OCI-M2 (cell line): ENCODE results near the gene ENPP5.

Experiments used
- DNase-seq: peaks from one replicate; lab custom pipeline; 2025; ENCODE audit not compliant: unreplicated experiment; lab: John Stamatoyannopoulos, UW

The ENPP5 gene, protein sequence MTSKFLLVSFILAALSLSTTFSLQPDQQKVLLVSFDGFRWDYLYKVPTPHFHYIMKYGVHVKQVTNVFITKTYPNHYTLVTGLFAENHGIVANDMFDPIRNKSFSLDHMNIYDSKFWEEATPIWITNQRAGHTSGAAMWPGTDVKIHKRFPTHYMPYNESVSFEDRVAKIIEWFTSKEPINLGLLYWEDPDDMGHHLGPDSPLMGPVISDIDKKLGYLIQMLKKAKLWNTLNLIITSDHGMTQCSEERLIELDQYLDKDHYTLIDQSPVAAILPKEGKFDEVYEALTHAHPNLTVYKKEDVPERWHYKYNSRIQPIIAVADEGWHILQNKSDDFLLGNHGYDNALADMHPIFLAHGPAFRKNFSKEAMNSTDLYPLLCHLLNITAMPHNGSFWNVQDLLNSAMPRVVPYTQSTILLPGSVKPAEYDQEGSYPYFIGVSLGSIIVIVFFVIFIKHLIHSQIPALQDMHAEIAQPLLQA

DNA sequence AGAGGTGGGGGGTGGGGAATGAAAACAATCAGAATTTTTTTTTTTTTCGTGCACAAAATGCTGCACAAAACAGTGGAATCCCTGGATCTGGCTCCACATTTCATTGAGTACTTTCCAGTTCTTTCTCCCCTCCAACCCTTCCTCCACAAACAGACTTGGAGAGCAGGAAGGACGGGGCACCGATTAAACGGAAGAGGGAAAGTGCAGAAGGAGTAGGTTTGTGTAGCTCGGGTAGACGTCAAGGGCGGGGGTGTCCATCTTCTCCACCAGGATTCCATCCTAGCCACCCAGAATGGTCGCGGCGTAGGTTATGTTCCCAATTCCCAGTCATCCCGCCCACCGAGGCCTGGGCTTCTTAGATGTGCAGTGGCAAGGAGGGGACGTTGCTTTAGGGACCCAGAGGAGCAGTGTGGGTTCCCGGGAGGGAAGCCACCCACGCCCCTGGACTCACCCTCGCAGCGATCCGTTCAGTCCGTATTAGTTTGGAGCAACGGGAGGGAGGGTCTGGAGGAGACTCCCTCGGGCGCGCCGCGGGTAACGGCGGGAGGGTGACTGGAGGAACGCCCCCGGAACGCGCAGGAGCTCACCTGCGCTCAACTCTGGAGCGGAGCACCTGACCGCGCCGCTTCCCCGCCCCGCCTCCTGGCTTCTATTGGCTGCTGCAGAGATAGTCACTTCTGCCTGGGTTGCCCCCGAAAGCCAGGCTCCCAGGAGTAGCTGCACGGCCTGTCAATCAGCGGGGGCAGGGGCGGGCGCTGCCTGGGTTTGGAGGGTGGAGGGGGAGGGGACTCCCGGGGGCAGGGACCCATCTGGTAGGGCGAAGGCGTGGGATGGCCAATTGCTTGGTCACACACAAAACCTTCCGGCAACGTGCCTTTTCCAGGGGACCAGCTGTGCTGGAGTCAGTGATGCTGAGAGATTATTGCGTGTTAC lies at the start of gene ENPP5:
Gene ENPP5, minus strand, starts transcription at position 624 of the 933 bp plus-strand sequence. CDS start 2,718 bp downstream, outside the sequence.
- DNase-seq: no peak

DNA sequence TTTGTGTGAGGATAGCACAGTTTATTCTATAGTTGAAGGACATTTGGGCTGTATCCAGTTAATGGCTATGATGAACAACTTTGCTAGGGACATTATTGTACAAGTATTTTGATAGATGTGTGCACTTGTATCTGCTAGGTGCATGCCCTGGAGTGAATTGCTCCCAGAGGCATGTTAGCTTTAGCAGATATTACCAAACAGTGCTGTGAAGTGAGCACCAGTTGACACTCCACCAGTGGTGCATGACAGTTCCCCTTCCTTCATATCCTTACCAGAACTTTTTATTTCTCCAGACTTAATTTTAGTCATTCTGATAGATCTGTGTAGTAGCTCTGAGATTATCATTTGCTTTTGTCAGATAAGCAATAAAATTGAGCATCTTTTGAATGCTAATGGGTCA lies 48.9 kb upstream of the ENPP5 start:
- no peak for DNase-seq

DNA sequence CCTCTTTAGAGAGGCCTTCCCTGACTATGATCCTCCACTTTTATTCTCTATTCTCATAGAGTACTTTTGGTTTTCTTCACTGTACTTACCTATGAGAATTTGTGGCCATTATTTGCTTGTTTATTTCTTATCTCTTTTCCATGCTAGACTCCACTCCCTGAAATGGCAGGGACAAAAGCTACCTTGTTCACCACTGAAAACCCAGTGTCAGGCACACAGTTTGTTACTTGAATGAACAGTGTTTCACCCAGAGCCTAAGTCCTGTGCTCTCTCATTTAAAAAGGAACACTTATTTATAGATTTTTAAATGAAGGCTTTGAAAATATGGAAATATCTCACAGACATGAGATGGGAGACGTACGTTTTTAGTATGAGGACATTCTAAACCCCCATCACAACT lies 47.7 kb upstream of the ENPP5 start:
- no peak for DNase-seq

DNA sequence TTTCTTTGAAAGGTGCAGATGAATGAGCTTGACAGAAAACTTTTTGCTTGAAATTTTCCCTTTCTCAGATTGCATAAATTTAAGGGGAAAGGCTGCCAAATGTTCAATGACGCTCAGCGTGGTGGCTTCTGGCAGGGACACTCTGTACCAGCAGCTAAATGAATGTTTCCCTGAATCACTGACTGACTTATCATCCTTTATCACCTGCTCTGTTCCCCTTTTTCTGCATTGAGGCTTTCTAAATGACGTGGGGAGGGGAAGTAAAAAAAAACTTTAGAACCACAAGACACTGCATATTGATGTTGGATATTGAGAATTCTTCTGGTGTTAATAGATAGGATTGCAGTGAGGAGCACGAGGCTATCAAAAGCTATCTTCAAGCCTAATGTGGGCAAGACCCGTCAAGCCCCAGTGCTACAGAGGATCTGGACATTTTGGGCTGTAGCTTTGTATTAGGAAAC lies 46.9 kb upstream of the ENPP5 start:
- DNase-seq: peak; percentile 11

DNA sequence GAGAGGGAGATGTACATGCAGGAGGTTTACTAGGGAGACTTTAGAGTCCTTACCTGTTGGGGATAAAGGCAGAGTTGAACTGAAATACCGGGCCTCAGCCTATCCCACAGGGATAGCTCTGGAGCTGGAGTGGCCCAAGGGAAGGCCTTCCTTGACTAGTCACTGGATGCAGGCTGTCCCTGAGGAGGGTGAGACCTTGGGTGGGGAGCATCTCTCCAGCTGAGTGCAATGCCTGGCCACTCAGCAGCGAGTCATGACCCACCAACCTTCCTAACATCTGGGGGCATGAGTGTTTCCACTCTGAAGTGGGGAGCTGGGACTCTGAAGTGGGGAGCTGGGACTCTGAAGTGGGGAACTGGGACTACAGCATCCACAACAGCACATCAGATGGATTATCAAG lies 46.1 kb upstream of the ENPP5 start:
- no peak for DNase-seq

DNA sequence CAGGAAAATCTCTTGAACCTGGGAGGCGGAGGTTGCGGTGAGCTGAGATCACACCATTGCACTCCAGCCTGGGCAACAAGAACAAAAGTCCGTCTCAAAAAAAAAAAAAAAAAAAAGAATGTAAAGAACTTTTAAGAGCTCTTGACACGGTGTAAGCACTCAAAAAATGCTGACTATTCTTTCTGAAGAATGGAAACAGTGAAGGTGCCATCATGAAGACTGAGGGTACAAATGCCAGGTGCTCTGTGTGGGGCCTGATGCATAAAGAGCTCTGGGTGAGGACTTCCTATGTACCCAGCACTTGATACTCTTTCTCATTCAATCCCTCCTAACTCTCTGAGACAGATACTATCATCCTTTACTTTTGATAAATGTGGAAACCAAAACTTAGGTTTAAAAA lies 45.0 kb upstream of the ENPP5 start:
- DNase-seq: no peak

DNA sequence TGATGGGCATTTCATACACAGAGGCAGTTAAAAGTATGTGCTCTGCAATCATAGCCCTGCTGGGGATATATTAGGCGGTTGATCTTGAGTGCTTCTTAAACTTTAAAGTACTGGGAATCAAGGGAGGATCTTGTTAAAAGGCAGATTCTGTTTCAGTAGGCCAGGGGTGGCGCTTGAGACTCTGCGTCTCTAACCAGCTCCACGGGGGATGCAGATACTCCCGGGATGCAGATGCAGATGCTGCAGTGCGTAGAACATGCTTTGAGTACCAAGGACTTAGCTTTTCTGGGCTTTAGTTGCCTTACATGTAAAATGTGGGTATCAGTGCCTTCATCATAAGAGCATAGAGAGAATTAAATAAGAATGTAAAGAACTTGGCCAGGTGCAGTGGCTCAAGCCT lies 44.4 kb upstream of the ENPP5 start:
- no peak for DNase-seq

DNA sequence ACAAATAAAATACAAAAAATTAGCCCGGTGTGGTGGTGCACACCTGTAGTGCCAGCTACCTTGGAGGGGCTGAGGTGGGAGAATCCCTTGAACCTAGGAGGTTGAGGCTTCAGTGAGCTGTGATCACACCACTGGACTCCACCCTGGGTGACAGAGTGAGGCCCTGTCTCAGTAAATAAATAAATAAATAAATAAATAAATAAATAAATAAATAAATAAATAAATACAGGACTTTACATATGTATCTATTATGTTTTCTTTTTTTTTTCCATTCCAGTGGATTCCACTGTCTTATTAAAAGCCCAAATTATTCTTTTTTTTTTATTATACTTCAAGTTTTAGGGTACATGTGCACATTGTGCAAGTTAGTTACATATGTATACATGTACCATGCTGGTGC lies 41.1 kb upstream of the ENPP5 start:
- no peak for DNase-seq

DNA sequence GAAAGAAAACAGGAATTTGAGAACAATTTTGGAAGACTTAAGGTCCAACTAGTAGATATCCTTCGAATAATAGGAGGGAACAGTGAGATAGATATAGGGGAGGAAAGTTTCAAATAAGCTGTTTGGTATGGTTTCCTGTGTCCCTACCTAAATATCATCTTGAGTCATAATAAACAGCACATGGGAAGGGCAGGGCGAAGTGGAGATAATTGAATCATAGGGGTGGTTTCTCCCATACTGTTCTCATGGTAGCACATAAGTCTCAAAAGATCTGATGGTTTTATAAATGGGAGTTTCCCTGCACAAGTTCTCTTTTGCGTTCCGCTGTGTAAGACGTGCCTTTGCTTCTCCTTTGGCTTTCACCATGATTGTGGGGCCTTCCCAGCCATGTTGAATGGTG lies 39.5 kb upstream of the ENPP5 start:
- no peak for DNase-seq

DNA sequence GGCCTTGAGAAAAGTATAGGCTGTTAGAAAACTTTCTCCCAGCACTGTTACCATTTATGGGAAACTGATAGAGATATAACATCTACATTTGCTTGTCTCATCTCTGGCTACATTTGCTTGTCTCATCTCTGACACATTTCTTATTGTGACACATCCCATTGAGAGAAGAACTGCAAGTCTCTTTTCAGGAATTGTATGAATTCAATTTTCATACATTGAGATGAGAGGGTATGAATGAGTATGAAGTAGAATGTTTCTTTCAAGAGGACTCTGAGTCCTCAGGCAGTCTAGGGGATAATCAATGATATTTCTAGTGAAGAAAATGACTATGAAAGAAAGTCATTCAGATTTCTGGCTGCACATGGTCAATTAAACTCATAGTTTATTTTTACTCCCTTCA lies 37.5 kb upstream of the ENPP5 start:
- no peak for DNase-seq

DNA sequence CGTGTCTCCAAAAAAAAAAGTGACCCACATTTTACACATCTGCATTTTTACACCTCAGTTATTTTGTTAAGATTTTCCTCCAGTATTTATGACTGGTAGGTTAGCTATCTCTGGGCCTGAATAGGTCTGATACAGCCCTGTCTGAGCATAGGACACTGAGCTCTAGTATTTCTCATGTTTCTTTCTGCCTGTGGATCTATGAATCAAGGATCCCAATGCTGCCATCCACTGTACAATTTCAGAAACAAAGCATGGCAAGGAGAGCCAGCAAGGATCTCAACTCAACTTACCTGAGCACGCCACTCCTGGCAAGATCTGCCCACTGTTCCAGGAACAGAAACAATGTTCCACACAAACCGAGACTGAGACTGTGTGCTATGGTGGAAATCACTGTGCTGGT lies 36.4 kb upstream of the ENPP5 start:
- DNase-seq: no peak

DNA sequence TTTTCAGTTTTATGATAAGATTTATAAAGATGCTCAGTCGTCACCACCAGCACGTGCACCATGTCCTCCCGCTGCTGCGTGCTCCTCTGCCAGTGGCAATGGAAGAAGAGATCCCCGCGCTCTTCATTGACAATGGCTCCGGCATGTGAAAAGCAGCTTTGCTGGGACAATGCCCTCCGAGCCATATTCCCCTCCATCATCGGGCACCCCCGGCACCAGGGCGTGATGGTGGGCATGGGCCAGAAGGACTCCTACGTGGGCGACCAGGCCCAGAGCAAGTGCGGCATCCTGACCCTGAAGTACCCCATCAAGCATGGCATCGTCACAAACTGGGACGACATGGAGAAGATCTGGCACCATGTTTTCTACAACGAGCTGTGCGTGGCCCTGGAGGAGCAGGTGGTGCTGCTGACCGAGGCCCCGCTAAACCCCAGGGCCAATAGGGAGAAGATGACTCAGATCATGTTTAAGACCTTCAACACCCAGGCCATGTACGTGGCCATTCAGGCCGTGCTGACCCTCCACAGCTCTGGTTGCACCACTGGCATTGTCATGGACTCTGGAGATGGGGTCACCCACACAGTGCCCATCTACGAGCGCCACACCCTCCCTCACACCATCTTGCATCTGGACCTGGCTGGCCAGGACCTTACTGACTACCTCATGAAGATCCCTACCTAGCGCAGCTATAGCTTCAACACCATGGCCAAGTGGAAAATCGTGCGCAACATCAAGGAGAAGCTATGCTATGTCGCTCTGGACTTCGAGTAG lies 34.3 kb upstream of the ENPP5 start:
- no peak for DNase-seq

DNA sequence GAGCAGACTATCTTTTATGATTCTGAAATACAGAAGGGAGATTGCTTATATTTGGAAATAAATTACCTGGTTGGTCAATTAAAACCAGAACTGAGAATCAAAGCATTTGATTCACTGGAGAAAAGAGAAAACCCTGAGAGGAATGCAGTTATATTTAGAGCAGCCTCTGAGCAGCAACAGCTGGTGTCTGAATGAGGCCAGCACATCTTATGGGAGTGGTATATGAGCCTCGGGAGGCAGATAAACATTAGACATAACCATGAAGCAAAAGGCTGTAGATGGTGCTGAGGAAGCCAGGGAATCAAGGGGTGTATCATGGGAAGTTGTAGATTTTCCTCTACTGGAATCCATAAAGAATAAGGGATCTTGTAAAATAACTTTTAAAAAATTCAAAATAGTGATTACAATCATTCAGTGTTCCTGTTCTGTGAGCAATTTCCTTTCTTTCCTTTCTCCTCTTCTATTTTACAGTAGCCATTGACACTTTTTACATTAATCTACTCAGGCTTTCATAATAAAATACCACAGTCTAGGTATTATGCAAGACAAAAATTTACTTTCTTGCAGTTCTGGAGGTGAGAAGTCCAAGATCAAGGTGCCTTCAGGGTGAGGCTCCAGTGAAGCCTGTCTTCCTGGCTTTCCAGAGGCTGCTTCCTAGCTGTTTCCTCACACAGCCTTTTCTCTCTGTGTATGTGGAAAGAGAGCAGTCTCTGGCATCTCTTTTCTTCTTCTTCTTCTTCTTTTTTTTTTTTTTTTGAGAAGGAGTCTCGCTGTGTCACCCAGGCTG lies 32.8 kb upstream of the ENPP5 start:
- DNase-seq: no peak

DNA sequence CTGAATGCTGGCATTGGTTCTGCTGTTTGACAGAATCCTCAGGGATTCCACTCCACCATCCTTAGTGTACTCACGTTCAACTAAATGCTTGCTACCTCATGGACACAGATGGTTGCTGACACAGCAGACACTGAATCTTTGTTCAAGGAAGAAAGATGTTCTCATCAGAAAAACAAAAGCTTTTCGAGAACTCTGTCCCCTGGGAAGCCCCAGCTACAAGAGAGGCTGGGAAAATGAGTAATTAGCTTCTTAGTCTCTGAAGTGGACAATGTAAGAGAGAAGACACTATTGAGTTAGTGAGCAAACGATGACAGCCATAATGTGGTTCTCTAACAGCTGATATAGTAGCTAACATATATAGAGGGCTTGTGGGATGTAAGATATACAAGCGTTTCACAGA lies 30.9 kb upstream of the ENPP5 start:
- DNase-seq: no peak

DNA sequence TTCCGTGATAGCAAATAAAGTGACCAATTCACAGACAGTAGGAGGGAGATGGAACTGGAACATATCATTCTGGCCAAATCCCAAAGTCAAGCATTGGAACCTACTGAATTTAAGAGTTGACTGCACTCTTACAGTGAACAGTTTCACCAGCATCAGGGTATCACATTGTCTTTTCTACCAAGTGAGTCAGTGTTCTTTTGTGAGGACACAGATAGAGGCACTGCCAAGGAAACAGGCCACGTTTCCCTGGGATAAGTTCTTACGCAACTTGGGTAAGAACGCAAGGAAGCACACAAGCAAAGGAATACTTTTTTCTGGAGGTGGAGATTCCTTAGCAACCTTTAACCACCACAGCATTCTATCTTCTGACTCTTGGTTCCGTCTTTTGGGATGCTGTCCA lies 28.6 kb upstream of the ENPP5 start:
- no peak for DNase-seq

DNA sequence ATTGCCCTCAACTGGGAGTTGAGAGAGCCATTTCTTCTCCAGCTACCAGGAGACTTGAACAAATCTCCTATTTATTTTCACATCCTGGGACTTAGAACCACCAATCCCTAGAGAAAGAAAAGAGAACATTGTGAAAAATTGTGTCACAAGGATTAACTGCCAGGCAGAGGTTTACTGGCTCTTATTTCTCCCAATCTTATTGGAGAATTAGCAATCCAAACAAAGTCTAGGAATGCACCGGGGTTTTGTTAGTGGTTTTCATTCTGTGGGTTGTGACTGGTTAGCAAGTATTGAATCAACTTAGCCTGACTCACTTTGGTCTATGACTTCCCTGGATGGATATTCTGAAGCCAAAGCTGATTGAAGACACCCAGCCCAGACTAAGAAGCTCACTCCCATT lies 21.2 kb upstream of the ENPP5 start:
- DNase-seq: no peak

DNA sequence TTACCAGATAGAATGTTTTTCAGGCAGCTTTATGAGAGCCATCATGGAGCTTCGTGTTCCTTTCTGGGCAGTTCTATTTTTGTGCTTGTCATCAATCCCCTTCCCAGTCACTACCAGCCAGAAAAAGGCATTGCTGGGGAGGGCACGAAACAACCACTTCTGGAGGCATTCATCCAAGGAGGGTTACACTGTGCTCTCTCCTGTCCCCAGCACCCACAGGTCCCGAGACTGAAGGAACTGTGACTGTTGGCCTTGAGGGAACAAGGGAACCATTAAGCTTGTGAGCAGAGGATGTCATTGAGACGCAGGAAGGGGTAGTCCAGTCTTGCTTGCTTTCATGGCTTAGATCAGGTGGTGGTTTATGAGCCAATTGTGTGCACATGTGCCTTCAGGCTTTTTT lies 20.1 kb upstream of the ENPP5 start:
- no peak for DNase-seq

DNA sequence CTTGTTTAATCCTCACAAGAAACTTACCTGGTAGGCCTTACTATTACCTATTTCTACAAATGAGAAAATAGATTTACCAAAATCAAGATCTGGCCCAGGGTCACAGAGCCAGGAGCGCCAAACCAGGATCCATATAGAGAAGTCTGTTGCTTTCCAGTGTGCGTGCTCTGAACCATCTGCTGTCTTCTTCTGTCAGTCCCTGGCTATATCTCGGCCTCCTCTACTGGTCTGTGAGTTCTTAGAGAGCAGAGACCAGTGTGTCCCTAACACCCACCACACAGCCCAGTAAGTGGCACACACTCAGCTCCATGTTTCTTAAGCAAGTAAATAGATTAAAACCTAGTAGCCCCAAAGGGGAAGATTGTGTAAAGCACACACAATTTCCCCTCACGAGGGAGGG lies 18.9 kb upstream of the ENPP5 start:
- no peak for DNase-seq

DNA sequence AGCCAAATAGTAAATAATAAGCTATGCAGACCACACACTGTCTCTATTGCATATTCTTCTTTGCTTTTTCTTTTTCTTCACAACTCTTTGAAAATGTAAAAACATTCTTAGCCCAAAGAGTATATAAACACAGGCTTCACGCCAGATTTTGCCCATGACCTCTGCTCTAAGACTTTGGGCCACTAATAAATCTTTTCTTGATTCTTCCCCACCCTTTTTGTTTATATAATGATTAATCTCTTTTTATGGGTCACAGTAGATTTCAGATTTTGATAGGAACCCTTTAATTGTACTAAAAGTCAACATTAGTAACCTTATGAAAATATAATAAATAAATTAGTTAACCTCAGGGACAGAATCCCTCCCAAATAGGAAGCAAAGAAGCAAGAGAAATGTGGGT lies 15.8 kb upstream of the ENPP5 start:
- no peak for DNase-seq

DNA sequence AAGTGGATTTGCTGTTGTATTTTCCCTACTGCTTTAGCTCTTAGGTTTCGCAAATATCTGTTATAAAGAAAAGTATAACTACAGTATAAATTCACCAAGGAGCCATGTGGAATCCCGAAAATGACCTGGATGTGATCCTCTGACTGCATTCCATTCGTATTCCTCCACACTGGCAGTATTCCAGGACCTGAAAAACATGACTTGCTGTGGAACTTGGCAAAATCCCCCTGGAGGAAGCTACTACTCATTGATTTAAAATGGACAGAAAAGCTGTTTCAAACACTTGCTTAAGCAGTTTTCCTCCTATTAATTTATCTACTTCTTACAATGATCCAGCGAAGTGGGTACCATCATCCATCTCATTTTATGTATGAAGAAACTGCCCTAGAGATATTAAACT lies 13.3 kb upstream of the ENPP5 start:
- DNase-seq: no peak
